K562 (cell line): ENCODE data around the gene SATB2. TPM values are rescaled to one million over a fixed set of nuclear protein-coding genes. Genes with fewer than 3 reads are reported as not detected.

Experiments used
- ATF6 ChIP-seq: sonication (generic); formaldehyde crosslinking; IDR thresholded peaks from 2 replicates; pipeline ENCODE4 v1.4.0; 2020; ENCODE audit warnings: mild to moderate bottlenecking, missing genetic modification reagents
- CAMTA2 ChIP-seq: fragments of 250-450 bp; sonication (Bioruptor Pico); conservative IDR thresholded peaks from 2 replicates; pipeline ENCODE4 v1.5.1; 2022
- CGGBP1 ChIP-seq: fragments of 250-450 bp; sonication (Bioruptor Pico); IDR thresholded peaks from 2 replicates; pipeline ENCODE4 v1.9.0; 2021; ENCODE audit warnings: mild to moderate bottlenecking
- CXXC5 ChIP-seq: fragments of 250-450 bp; sonication (Bioruptor Pico); IDR thresholded peaks from 2 replicates; pipeline ENCODE4 v1.8.0; 2022; ENCODE audit warnings: inconsistent platforms, mild to moderate bottlenecking, moderate library complexity
- FOXK1 ChIP-seq: sonication (generic); formaldehyde crosslinking; IDR thresholded peaks from 2 replicates; pipeline ENCODE4 v1.8.0; 2022; ENCODE audit warnings: missing genetic modification reagents, mild to moderate bottlenecking, borderline replicate concordance
- FOXM1 ChIP-seq, 2 experiments: fragments of 450-650 bp in 1 of 2; sonication (generic) in 1 of 2; formaldehyde crosslinking in 1 of 2; IDR thresholded peaks; 2 replicates each; pipeline versions ENCODE4 v1.6.1 to v1.9.0; 2017 to 2022; ENCODE audit warnings: low read depth in 2 of 2, mild to moderate bottlenecking in 2 of 2, missing genetic modification reagents in 1 of 2, moderate library complexity in 1 of 2
- GTF2F1 ChIP-seq: IDR thresholded peaks from 2 replicates; pipeline ENCODE4 v1.6.1; 2011; ENCODE audit warnings: low read depth, low read length, improper control_type of control experiment
- HCFC1 ChIP-seq: IDR thresholded peaks from 2 replicates; pipeline ENCODE4 v1.6.1; 2012; ENCODE audit warnings: low read depth, low read length, improper control_type of control experiment
- HDAC8 ChIP-seq: fragments of 450-650 bp; IDR thresholded peaks from 2 replicates; pipeline ENCODE4 v1.6.1; 2016; ENCODE audit warnings: mild to moderate bottlenecking, missing genetic modification characterization, moderate library complexity, missing compliant biosample characterization
- L3MBTL2 ChIP-seq: fragments of 450-650 bp; IDR thresholded peaks from 2 replicates; pipeline ENCODE4 v1.6.1; 2016; ENCODE audit warnings: mild to moderate bottlenecking, moderate library complexity
- MLX ChIP-seq, 2 experiments: fragments of 450-650 bp in 1 of 2; sonication (generic) in 1 of 2; formaldehyde crosslinking; conservative IDR thresholded peaks; 2 replicates each; pipeline versions ENCODE4 v1.4.0 to v1.8.1; 2020 to 2022; ENCODE audit warnings: mild to moderate bottlenecking in 1 of 2, missing genetic modification reagents in 1 of 2
- NCOR1 ChIP-seq: fragments of 450-650 bp; IDR thresholded peaks from 2 replicates; pipeline ENCODE4 v1.6.1; 2016; ENCODE audit warnings: mild to moderate bottlenecking, moderate library complexity
- NFYB ChIP-seq: IDR thresholded peaks from 2 replicates; pipeline ENCODE4 v1.6.1; 2011; ENCODE audit warnings: mild to moderate bottlenecking, moderate library complexity; ENCODE audit not compliant: insufficient read length; ENCODE audit errors: extremely low read depth
- PHF8 ChIP-seq: fragments of 200-600 bp; sonication (generic); IDR thresholded peaks from 2 replicates; pipeline ENCODE4 v1.6.1; 2012; ENCODE audit warnings: mixed run types, mild to moderate bottlenecking, inconsistent platforms, low read length, moderate library complexity, borderline replicate concordance
- POLR2AphosphoS5 ChIP-seq: IDR thresholded peaks from 2 replicates; pipeline ENCODE4 v1.6.1; 2011; ENCODE audit warnings: mild to moderate bottlenecking, low read depth, low read length, moderate library complexity; ENCODE audit not compliant: control insufficient read depth, insufficient read depth
- PRMT5 ChIP-seq: sonication (generic); formaldehyde crosslinking; IDR thresholded peaks from 2 replicates; pipeline ENCODE4 v1.5.0; 2020; ENCODE audit warnings: missing genetic modification reagents
- RBFOX2 ChIP-seq: fragments of 200-400 bp; formaldehyde crosslinking; IDR thresholded peaks from 2 replicates; pipeline ENCODE4 v1.6.1; 2017; ENCODE audit warnings: low read depth, mild to moderate bottlenecking, low read length, moderate library complexity
- SLC30A9 ChIP-seq: fragments of 250-450 bp; sonication (Bioruptor Pico); IDR thresholded peaks from 2 replicates; pipeline ENCODE4 v1.8.0; 2022; ENCODE audit warnings: mild to moderate bottlenecking, moderate library complexity
- SMAD1 ChIP-seq: fragments of 150-350 bp; IDR thresholded peaks from 2 replicates; pipeline ENCODE4 v1.6.1; 2014; ENCODE audit warnings: low read length, low read depth; ENCODE audit not compliant: partially characterized antibody
- ZBTB8A ChIP-seq: fragments of 450-650 bp; IDR thresholded peaks from 2 replicates; pipeline ENCODE4 v1.6.1; 2018; ENCODE audit warnings: mild to moderate bottlenecking, moderate library complexity; ENCODE audit not compliant: partially characterized antibody
- ZC3H4 ChIP-seq: sonication (generic); formaldehyde crosslinking; IDR thresholded peaks from 2 replicates; pipeline ENCODE4 v1.9.0; 2021; ENCODE audit warnings: missing genetic modification reagents, borderline replicate concordance
- ZMIZ1 ChIP-seq, 2 experiments: fragments of 150-350 bp in 1 of 2; IDR thresholded peaks; 2 replicates each; pipeline ENCODE4 v1.6.1; 2012 to 2016; ENCODE audit warnings: low read depth in 2 of 2, low read length in 2 of 2, mild to moderate bottlenecking in 1 of 2, moderate library complexity in 1 of 2
- ZNF239 ChIP-seq: fragments of 250-450 bp; sonication (Bioruptor Pico); IDR thresholded peaks from 2 replicates; pipeline ENCODE4 v1.4.0; 2020; ENCODE audit warnings: mild to moderate bottlenecking
- ZNF316 ChIP-seq: fragments of 450-650 bp; IDR thresholded peaks from 2 replicates; pipeline ENCODE4 v1.6.1; 2016
- polyA plus RNA-seq, 8 experiments: library from polyadenylated mRNA; depleted of rRNA in 4 of 8; stranded (reverse) in 5 of 8; unstranded in 3 of 8; fragments of >200 nt; fragmentation: Nextera tagmentation in 2 of 8; fragmentation: Illumina TruSeq in 1 of 8; extraction: Ambion mirVana in 2 of 8; extraction: Trizol in 1 of 8; gene quantifications; 2 replicates each; pipeline versions ENCODE4 v1.2.1 to v1.2.3, GENCODE V29; 2011 to 2014; ENCODE audit warnings: inconsistent platforms in 1 of 8, missing spikeins in 1 of 8
- total RNA-seq, 7 experiments: library from RNA; depleted of rRNA in 6 of 7; stranded (reverse); fragments of >200 nt in 6 of 7; fragmentation: Illumina TruSeq in 2 of 7; extraction: Trizol in 2 of 7; gene quantifications; 2 replicates each; pipeline versions ENCODE4 v1.2.1 to v1.2.3, GENCODE V29; 2011 to 2021; ENCODE audit warnings: low replicate concordance in 1 of 7

Gene SATB2
- total and polyA plus RNA-seq, 9 of the 15 experiments (the other 6 are each of a cell fraction or from before 2014, with no cell fraction given) = 4.5 to 34.0 (median 15.1) TPM

GRCh38 chr2:199458806-199459285 lies 1.1 kb upstream of the SATB2 start (continued):
- TF ChIP-seq L3MBTL2 = no peak
- TF ChIP-seq HCFC1 = no peak
- no peak for TF ChIP-seq CAMTA2 (CRISPR knock-in tag)
- no peak for TF ChIP-seq FOXM1 (IDR thresholded peaks at IDR 0.05; ENCODE audit: low read depth)
- no peak for TF ChIP-seq FOXM1 (CRISPR knock-in tag; IDR thresholded peaks at IDR 0.05; ENCODE audit: low read depth)
- TF ChIP-seq ZBTB8A = no peak
- no peak for TF ChIP-seq SLC30A9 (CRISPR knock-in tag)
- TF ChIP-seq ZNF316 = no peak
- no peak for TF ChIP-seq MLX (CRISPR knock-in tag; conservative IDR thresholded peaks at IDR 0.05)
- TF ChIP-seq RBFOX2 = peak; percentile 75
- no peak for TF ChIP-seq PRMT5 (CRISPR knock-in tag)
- no peak for TF ChIP-seq GTF2F1
- TF ChIP-seq ATF6 (CRISPR knock-in tag) = no peak
- peak; percentile 51; the same call in 1 of the 2 replicates for TF ChIP-seq PHF8
- no peak for TF ChIP-seq FOXK1
- no peak for TF ChIP-seq ZC3H4 (CRISPR knock-in tag)
- TF ChIP-seq POLR2AphosphoS5 = 0 out of 2 replicates have a peak, but pooled peaks have one; percentile 18
- TF ChIP-seq NFYB = no peak
- no peak for TF ChIP-seq HDAC8 (tag)
- no peak for TF ChIP-seq ZNF239 (CRISPR knock-in tag)
- no peak for TF ChIP-seq CXXC5 (CRISPR knock-in tag)
- no peak for TF ChIP-seq NCOR1
- TF ChIP-seq CGGBP1 (CRISPR knock-in tag) = no peak
- no peak for TF ChIP-seq SMAD1
- no peak for TF ChIP-seq ZMIZ1 (IDR thresholded peaks at IDR 0.05; ENCODE audit: low read depth in 2 of 2, low read length in 2 of 2)
